Measurements from ENCODE around the gene PTPRM.

GRCh38 chr18:7584646-7585275, 17.6 kb downstream of the PTPRM start:
- TF ChIP-seq POLR2AphosphoS5 (IDR thresholded peaks at IDR 0.05; ENCODE audit: low read depth, low read length) (no peak), SIN3A (IDR thresholded peaks at IDR 0.05; ENCODE audit: borderline replicate concordance, insufficient read depth, low read depth, low read length) (no peak), TCF7L2 (IDR thresholded peaks at IDR 0.05; ENCODE audit: low read depth, low read length) (no peak)
- TF ChIP-seq, protein P1, sequence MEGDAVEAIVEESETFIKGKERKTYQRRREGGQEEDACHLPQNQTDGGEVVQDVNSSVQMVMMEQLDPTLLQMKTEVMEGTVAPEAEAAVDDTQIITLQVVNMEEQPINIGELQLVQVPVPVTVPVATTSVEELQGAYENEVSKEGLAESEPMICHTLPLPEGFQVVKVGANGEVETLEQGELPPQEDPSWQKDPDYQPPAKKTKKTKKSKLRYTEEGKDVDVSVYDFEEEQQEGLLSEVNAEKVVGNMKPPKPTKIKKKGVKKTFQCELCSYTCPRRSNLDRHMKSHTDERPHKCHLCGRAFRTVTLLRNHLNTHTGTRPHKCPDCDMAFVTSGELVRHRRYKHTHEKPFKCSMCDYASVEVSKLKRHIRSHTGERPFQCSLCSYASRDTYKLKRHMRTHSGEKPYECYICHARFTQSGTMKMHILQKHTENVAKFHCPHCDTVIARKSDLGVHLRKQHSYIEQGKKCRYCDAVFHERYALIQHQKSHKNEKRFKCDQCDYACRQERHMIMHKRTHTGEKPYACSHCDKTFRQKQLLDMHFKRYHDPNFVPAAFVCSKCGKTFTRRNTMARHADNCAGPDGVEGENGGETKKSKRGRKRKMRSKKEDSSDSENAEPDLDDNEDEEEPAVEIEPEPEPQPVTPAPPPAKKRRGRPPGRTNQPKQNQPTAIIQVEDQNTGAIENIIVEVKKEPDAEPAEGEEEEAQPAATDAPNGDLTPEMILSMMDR (IDR thresholded peaks at IDR 0.05) = no peak
- TF ChIP-seq, protein P2, sequence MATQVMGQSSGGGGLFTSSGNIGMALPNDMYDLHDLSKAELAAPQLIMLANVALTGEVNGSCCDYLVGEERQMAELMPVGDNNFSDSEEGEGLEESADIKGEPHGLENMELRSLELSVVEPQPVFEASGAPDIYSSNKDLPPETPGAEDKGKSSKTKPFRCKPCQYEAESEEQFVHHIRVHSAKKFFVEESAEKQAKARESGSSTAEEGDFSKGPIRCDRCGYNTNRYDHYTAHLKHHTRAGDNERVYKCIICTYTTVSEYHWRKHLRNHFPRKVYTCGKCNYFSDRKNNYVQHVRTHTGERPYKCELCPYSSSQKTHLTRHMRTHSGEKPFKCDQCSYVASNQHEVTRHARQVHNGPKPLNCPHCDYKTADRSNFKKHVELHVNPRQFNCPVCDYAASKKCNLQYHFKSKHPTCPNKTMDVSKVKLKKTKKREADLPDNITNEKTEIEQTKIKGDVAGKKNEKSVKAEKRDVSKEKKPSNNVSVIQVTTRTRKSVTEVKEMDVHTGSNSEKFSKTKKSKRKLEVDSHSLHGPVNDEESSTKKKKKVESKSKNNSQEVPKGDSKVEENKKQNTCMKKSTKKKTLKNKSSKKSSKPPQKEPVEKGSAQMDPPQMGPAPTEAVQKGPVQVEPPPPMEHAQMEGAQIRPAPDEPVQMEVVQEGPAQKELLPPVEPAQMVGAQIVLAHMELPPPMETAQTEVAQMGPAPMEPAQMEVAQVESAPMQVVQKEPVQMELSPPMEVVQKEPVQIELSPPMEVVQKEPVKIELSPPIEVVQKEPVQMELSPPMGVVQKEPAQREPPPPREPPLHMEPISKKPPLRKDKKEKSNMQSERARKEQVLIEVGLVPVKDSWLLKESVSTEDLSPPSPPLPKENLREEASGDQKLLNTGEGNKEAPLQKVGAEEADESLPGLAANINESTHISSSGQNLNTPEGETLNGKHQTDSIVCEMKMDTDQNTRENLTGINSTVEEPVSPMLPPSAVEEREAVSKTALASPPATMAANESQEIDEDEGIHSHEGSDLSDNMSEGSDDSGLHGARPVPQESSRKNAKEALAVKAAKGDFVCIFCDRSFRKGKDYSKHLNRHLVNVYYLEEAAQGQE (IDR thresholded peaks at IDR 0.05; ENCODE audit: insufficient read depth in 1 of 2, low read depth in 2 of 2, low read length in 1 of 2) = no peak

Measured in Panc1 (cell line).